ENCODE measurements around the gene LRCH4.
A peak's percentile ranks its signal among the peaks of the same experiment; 100 is the strongest.

DNA sequence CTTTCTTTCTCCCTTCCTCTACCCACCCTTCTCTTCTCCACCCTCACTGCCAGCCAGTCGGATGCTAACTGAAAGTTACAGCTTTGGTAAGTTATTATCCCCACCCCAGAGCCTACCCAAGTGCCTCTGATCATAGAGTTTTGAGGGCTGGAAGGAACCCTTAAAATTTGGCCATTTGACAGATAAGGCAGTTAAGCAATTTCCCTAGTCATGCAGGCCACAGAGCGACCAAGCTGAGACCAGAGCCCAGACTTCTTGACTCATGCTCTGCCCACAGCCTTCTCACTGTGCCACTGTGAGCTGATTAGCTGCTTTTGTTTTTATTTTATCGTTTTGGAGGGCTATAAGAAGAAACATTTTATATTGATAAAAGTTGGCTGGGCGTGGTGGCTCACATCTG is 29.4 kb downstream of the LRCH4 start:
- TF ChIP-seq POLR2A (IDR thresholded peaks at IDR 0.05; ENCODE audit: extremely low read depth, insufficient read length) (no peak), MYC (IDR thresholded peaks at IDR 0.05; ENCODE audit: low read depth, low read length) (peak; percentile 47; the same call in 1 of the 2 replicates)
- TF ChIP-seq, protein P1, sequence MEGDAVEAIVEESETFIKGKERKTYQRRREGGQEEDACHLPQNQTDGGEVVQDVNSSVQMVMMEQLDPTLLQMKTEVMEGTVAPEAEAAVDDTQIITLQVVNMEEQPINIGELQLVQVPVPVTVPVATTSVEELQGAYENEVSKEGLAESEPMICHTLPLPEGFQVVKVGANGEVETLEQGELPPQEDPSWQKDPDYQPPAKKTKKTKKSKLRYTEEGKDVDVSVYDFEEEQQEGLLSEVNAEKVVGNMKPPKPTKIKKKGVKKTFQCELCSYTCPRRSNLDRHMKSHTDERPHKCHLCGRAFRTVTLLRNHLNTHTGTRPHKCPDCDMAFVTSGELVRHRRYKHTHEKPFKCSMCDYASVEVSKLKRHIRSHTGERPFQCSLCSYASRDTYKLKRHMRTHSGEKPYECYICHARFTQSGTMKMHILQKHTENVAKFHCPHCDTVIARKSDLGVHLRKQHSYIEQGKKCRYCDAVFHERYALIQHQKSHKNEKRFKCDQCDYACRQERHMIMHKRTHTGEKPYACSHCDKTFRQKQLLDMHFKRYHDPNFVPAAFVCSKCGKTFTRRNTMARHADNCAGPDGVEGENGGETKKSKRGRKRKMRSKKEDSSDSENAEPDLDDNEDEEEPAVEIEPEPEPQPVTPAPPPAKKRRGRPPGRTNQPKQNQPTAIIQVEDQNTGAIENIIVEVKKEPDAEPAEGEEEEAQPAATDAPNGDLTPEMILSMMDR (IDR thresholded peaks at IDR 0.05; ENCODE audit: low read depth, low read length), result no peak
